Activated naive CD4-positive, alpha-beta T cell treated with anti-CD3 and anti-CD28 coated beads for 36 hours (primary cell): ENCODE data around the gene CYP11A1. TPM values are rescaled to one million over a fixed set of nuclear protein-coding genes. Genes with fewer than 3 reads are reported as not detected.
"Not testable (repeated sequence)": the region's sequence is repeated elsewhere in the genome, so short reads cannot be mapped to it uniquely, and the experiment has no call there.

Experiments used
- CTCF ChIA-PET: fragments of 350-600 bp; sonication (Branson Sonifier 250); formaldehyde crosslinking; loops from one replicate; lab custom pipeline; 2021; ENCODE audit warnings: antibody characterized with exemption; lab: Charles Lee
- DNase-seq: peaks from one replicate; pipeline ENCODE4 v3.0.0-alpha.2; 2020
- H3K27ac Mint-ChIP-seq: one replicate; pipeline ENCODE4 v1.8.0; 2021; ENCODE audit warnings: mild to moderate bottlenecking, mixed read lengths
- H3K27me3 Mint-ChIP-seq: one replicate; pipeline ENCODE4 v1.8.0; 2021; ENCODE audit warnings: low read depth, mixed read lengths
- H3K36me3 Mint-ChIP-seq: one replicate; pipeline ENCODE4 v1.8.0; 2021; ENCODE audit warnings: low read depth, mixed read lengths
- H3K4me1 Mint-ChIP-seq: one replicate; pipeline ENCODE4 v1.8.0; 2021; ENCODE audit warnings: low read depth, mixed read lengths
- H3K4me3 Mint-ChIP-seq: one replicate; pipeline ENCODE4 v1.8.0; 2021; ENCODE audit warnings: mild to moderate bottlenecking, moderate library complexity, mixed read lengths
- H3K9me3 Mint-ChIP-seq: one replicate; pipeline ENCODE4 v1.8.0; 2021; ENCODE audit warnings: mixed read lengths
- intact Hi-C: fragments of 100-400 bp; cut with micrococcal nuclease; formaldehyde crosslinking; loops from one replicate; pipeline ENCODE4 v1.15.1; 2023
- total RNA-seq, 2 experiments: library from RNA; stranded (reverse); gene quantifications; one replicate each; pipeline ENCODE4 v1.2.3, GENCODE V29; 2021

CYP11A1 gene
- total RNA-seq, 2 experiments from 2014 or later, result not detected

- Mint-ChIP-seq H3K4me1 (peaks cover 4% of the 10 kb centered on the region), H3K9me3 (no peaks in the 10 kb centered on the region), H3K4me3 (no peak overlapping the region), H3K27ac (no peak overlapping the region), H3K27me3 (peaks cover 29% of the 10 kb centered on the region), H3K36me3 (no peaks in the 10 kb centered on the region)
- DNase-seq, result no peak
- CTCF ChIA-PET, result interaction anchor here (0.7 kb wide), 1 partner anchor 178 kb away, joined by 3 read pairs; no protein-coding TSS in a partner anchor
- intact Hi-C loops, result no loop called here
Observed at GRCh38 chr15:74368121-74368520, 675 bp upstream of the CYP11A1 start.

- Mint-ChIP-seq H3K9me3 (no peaks in the 10 kb centered on the region), H3K4me1 (peaks cover 3% of the 10 kb centered on the region), H3K4me3 (peak overlapping the region; percentile 45), H3K27me3 (peaks cover 29% of the 10 kb centered on the region), H3K27ac (no peak overlapping the region), H3K36me3 (no peaks in the 10 kb centered on the region)
- CTCF ChIA-PET, result no interaction called here
- no peak for DNase-seq
- intact Hi-C loops, result no loop called here
Observed at GRCh38 chr15:74365598-74366445, 1.6 kb downstream of the CYP11A1 start.

- Mint-ChIP-seq H3K4me3 (peak overlapping the region; percentile 45), H3K36me3 (no peaks in the 10 kb centered on the region), H3K9me3 (no peaks in the 10 kb centered on the region), H3K4me1 (peaks cover 3% of the 10 kb centered on the region), H3K27me3 (peaks cover 29% of the 10 kb centered on the region), H3K27ac (no peak overlapping the region)
- intact Hi-C loops, result no loop called here
- DNase-seq, result no peak
- CTCF ChIA-PET, result no interaction called here
Observed at GRCh38 chr15:74364936-74365597, 2.4 kb downstream of the CYP11A1 start.

GRCh38 chr15:74362482-74362881 lies 5.0 kb downstream of the CYP11A1 start:
- no peaks in the 10 kb centered on the region for H3K36me3 Mint-ChIP-seq
- H3K27ac Mint-ChIP-seq, result no peak overlapping the region
- H3K4me3 Mint-ChIP-seq, result no peak overlapping the region
- H3K9me3 Mint-ChIP-seq, result no peaks in the 10 kb centered on the region
- peaks cover 22% of the 10 kb centered on the region for H3K27me3 Mint-ChIP-seq
- DNase-seq, result no peak
- CTCF ChIA-PET, result interaction anchor here (1.0 to 1.8 kb wide), 2 partner anchors 11 to 19 kb away, joined by 3 to 12 read pairs; no protein-coding TSS in a partner anchor
- peaks cover 3% of the 10 kb centered on the region for H3K4me1 Mint-ChIP-seq
- intact Hi-C loops, result no loop called here

- H3K27ac Mint-ChIP-seq, DNase-seq, CTCF ChIA-PET, H3K9me3 Mint-ChIP-seq, H3K4me3 Mint-ChIP-seq, H3K36me3 Mint-ChIP-seq, intact Hi-C loops, H3K4me1 Mint-ChIP-seq: not testable (repeated sequence)
- H3K27me3 Mint-ChIP-seq, result peaks cover 12% of the 10 kb centered on the region
Observed at GRCh38 chr15:74360855-74361254, 6.6 kb downstream of the CYP11A1 start.

- H3K4me3 Mint-ChIP-seq, H3K27ac Mint-ChIP-seq, intact Hi-C loops, DNase-seq, H3K4me1 Mint-ChIP-seq, H3K36me3 Mint-ChIP-seq, H3K27me3 Mint-ChIP-seq, H3K9me3 Mint-ChIP-seq: not testable (repeated sequence)
- CTCF ChIA-PET, result interaction anchor here (0.6 kb wide), 1 partner anchor 167 kb away, joined by 3 read pairs; no protein-coding TSS in a partner anchor
Observed at GRCh38 chr15:74359376-74359775, 8.1 kb downstream of the CYP11A1 start.

- H3K36me3 Mint-ChIP-seq, H3K4me1 Mint-ChIP-seq, H3K27ac Mint-ChIP-seq, H3K27me3 Mint-ChIP-seq, DNase-seq, H3K4me3 Mint-ChIP-seq, intact Hi-C loops: not testable (repeated sequence)
- CTCF ChIA-PET, result interaction anchor here (0.8 kb wide), 1 partner anchor 15 kb away, joined by 3 read pairs; no protein-coding TSS in a partner anchor
- H3K9me3 Mint-ChIP-seq, result peaks cover 12% of the 10 kb centered on the region
Observed at GRCh38 chr15:74357514-74357913, 9.9 kb downstream of the CYP11A1 start.

- CTCF ChIA-PET, DNase-seq, intact Hi-C loops: not testable (repeated sequence)
Observed at GRCh38 chr15:74356050-74356449, 11.4 kb downstream of the CYP11A1 start.

GRCh38 chr15:74353992-74354391 lies 13.5 kb downstream of the CYP11A1 start:
- DNase-seq, CTCF ChIA-PET, H3K4me1 Mint-ChIP-seq, intact Hi-C loops, H3K27ac Mint-ChIP-seq, H3K36me3 Mint-ChIP-seq, H3K4me3 Mint-ChIP-seq, H3K27me3 Mint-ChIP-seq: not testable (repeated sequence)
- H3K9me3 Mint-ChIP-seq, result peaks cover 12% of the 10 kb centered on the region

More at GRCh38 chr15:74356050-74356449, 11.4 kb downstream of the CYP11A1 start:
- H3K4me3 Mint-ChIP-seq, H3K27ac Mint-ChIP-seq, H3K4me1 Mint-ChIP-seq, H3K36me3 Mint-ChIP-seq, H3K27me3 Mint-ChIP-seq: not testable (repeated sequence)
- H3K9me3 Mint-ChIP-seq, result peaks cover 12% of the 10 kb centered on the region

- Mint-ChIP-seq H3K4me1 (no peaks in the 10 kb centered on the region), H3K27me3 (peaks cover 4% of the 10 kb centered on the region), H3K4me3 (no peak overlapping the region), H3K9me3 (peaks cover 12% of the 10 kb centered on the region), H3K36me3 (no peaks in the 10 kb centered on the region), H3K27ac (no peak overlapping the region)
- intact Hi-C loops, result no loop called here
- DNase-seq, result no peak
- CTCF ChIA-PET, result no interaction called here
Observed at GRCh38 chr15:74352393-74352910, 15.0 kb downstream of the CYP11A1 start.

GRCh38 chr15:74351670-74352069 lies 15.8 kb downstream of the CYP11A1 start:
- H3K4me1 Mint-ChIP-seq, result no peaks in the 10 kb centered on the region
- intact Hi-C loops, result no loop called here
- H3K36me3 Mint-ChIP-seq, result no peaks in the 10 kb centered on the region
- peaks cover 12% of the 10 kb centered on the region for H3K9me3 Mint-ChIP-seq
- CTCF ChIA-PET, result interaction anchor here (1.2 kb wide), 1 partner anchor 23 kb away, joined by 3 read pairs; no protein-coding TSS in a partner anchor
- no peak for DNase-seq
- no peak overlapping the region for H3K27ac Mint-ChIP-seq
- peaks cover 4% of the 10 kb centered on the region for H3K27me3 Mint-ChIP-seq
- H3K4me3 Mint-ChIP-seq, result no peak overlapping the region
